Heart left ventricle (tissue), 16 donors: ENCODE measurements around the gene LAX1. TPM values are rescaled to one million over a fixed set of nuclear protein-coding genes. Genes with fewer than 3 reads are reported as not detected.
"Not testable (repeated sequence)": the region's sequence is repeated elsewhere in the genome, so short reads cannot be mapped to it uniquely, and the experiment has no call there.

Experiments used
- ATAC-seq, 4 donors: fragments of 200-7000 bp; cut with Tn5 transposase; one replicate each; pipeline ENCODE4 v1.9.1; 2020 to 2022; ENCODE audit warnings: moderate library complexity in 4 of 4, mild to moderate bottlenecking in 3 of 4, moderate number of reproducible peaks in 1 of 4
- DNase-seq, 5 donors: peaks; one replicate each; pipeline ENCODE4 v3.0.0-alpha.2; 2020
- H3K27ac ChIP-seq, 12 donors: fragments of 200-600 bp; sonication (generic) in 4 of 12; one replicate each; pipeline versions ENCODE4 v1.5.0 to v1.8.0; 2016 to 2022; ENCODE audit warnings: mild to moderate bottlenecking in 2 of 12
- H3K27me3 ChIP-seq, 9 donors: fragments of 200-600 bp; sonication (generic) in 2 of 9; one replicate each; pipeline versions ENCODE4 v1.5.1 to v1.8.0; 2016 to 2022; ENCODE audit warnings: mild to moderate bottlenecking in 3 of 9
- H3K36me3 ChIP-seq, 9 donors: fragments of 200-600 bp; sonication (generic) in 2 of 9; one replicate each; pipeline versions ENCODE4 v1.5.0 to v1.8.0; 2018 to 2022; ENCODE audit warnings: mild to moderate bottlenecking in 2 of 9
- H3K4me1 ChIP-seq, 12 donors: fragments of 200-600 bp; sonication (generic) in 4 of 12; one replicate each; pipeline versions ENCODE4 v1.5.0 to v1.8.0; 2016 to 2022; ENCODE audit warnings: mild to moderate bottlenecking in 3 of 12
- H3K4me3 ChIP-seq, 12 donors: fragments of 200-600 bp; sonication (generic) in 4 of 12; one replicate each; pipeline versions ENCODE4 v1.5.0 to v1.8.0; 2017 to 2022; ENCODE audit warnings: mild to moderate bottlenecking in 9 of 12, moderate library complexity in 4 of 12
- H3K9me3 ChIP-seq, 12 donors: fragments of 200-600 bp; sonication (generic) in 4 of 12; one replicate each; pipeline versions ENCODE4 v1.5.0 to v1.8.0; 2016 to 2022; ENCODE audit warnings: mild to moderate bottlenecking in 1 of 12
- POLR2A ChIP-seq, 2 donors: fragments of 450-650 bp; IDR thresholded peaks; one replicate each; pipeline ENCODE4 v1.6.1; 2017; ENCODE audit warnings: antibody characterized with exemption in 2 of 2, mild to moderate bottlenecking in 2 of 2, moderate library complexity in 2 of 2
- WGBS, 4 donors: extraction: QIAGEN DNeasy Blood & Tissue Kit in 2 of 4; methylation state at CpG; one replicate each; pipeline versions ENCODE4 v1.1.5 to v1.1.7; 2013 to 2018; 5-methylcytosine and 5-hydroxymethylcytosine counted together
- intact Hi-C, 10 donors: fragments of 100-400 bp; cut with DNase I; formaldehyde crosslinking; loops; one replicate each; pipeline versions ENCODE4 v1.11.1 to v1.14.2; 2022
- polyA plus RNA-seq, 2 donors: library from polyadenylated mRNA; stranded (reverse); fragments of 200-250 nt; gene quantifications; one replicate each; pipeline ENCODE4 v1.2.3, GENCODE V29; 2013
- total RNA-seq, 9 donors: library from RNA; depleted of rRNA in 2 of 9; stranded (reverse); fragments of >200 nt in 2 of 9; fragmentation: NEBNext Ultra II Directional in 3 of 9; extraction: Animal tissue kit (Norgen Biotek cat#: 25700) in 3 of 9; gene quantifications; one replicate each; pipeline versions ENCODE4 v1.1.0 to v1.2.4, GENCODE V29; 2016 to 2023
- TF ChIP-seq, protein P1 (sequence below), 12 donors: fragments of 200-600 bp; sonication (generic) in 4 of 12; IDR thresholded peaks; one replicate each; pipeline versions ENCODE4 v1.5.0 to v1.8.0; 2018 to 2022; ENCODE audit warnings: antibody characterized with exemption in 12 of 12, mild to moderate bottlenecking in 5 of 12
- donor health status: ischemic (EF 13 %, LVEDD 7.1; RV severe dilation, severe dysfunction).
- donor health status: healthy with polysubstance abuse.
- donor health status: DM: no; HTN: yes; CAD: no.
- donor health status: DM: no; HTN: no; CAD: no.
- donor health status: ischemic (EF 25% LVEDD 6.9; RV normal size, moderate dysfunction).
- donor health status: ischemic (EF 25% LVEDD 5.7; RV mildly dilated, moderate dysfunction).
- donor health status: healthy.
- donor health status: DM: yes; HTN: yes; CAD: no.
- donor health status: ischemic (EF 35%, LVEDD 5.7; RV mildly dilated, moderate dysfunction).
- donor health status: nonischemic (EF 11% LVEDD 7.7; RV severe dilation, severe dysfunction).
- donor health status: DM: yes; HTN: yes; CAD: no.
- donor health status: PGD.
- donor health status: ischemic (EF 29% LVEDD 5.4; RV normal size, mild dysfunction).
- donor health status: nonischemic (EF 23%, LVEDD 6.1; RV moderate dilation, normal function).

The LAX1 gene
- total and polyA plus RNA-seq, 11 donors: 0.04 to 1.7 (median 0.18) TPM; not detected in 3

DNA sequence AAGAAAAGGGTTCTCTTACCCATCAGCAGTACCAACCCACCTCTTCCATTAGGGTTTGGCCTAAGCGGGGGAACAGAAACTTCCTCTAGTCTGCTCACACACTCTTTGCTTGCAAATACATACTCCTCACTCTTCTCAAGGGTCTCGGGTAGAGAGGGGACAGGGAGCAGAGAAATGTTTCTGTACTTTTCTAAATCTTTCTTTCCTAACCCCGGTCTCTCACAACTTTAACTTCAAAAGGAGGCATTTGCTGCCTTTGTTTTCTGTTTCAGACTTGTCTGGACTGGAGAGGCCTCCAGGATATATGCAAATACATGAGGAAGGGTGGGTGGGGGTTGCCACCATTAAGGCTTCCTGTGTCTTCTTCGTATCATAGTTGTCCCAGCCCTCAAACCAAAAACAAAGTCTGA is 10.5 kb upstream of the LAX1 start:
- 83 to 89% (median 87%) methylated on average over 4 of the region's 4 CpGs for WGBS, 4 donors
- no peak overlapping the region for H3K27ac ChIP-seq
- no peaks in the 10 kb centered on the region for H3K36me3 ChIP-seq
- TF ChIP-seq, protein P1, sequence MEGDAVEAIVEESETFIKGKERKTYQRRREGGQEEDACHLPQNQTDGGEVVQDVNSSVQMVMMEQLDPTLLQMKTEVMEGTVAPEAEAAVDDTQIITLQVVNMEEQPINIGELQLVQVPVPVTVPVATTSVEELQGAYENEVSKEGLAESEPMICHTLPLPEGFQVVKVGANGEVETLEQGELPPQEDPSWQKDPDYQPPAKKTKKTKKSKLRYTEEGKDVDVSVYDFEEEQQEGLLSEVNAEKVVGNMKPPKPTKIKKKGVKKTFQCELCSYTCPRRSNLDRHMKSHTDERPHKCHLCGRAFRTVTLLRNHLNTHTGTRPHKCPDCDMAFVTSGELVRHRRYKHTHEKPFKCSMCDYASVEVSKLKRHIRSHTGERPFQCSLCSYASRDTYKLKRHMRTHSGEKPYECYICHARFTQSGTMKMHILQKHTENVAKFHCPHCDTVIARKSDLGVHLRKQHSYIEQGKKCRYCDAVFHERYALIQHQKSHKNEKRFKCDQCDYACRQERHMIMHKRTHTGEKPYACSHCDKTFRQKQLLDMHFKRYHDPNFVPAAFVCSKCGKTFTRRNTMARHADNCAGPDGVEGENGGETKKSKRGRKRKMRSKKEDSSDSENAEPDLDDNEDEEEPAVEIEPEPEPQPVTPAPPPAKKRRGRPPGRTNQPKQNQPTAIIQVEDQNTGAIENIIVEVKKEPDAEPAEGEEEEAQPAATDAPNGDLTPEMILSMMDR (IDR thresholded peaks at IDR 0.05): no peak
- TF ChIP-seq POLR2A (IDR thresholded peaks at IDR 0.05): no peak
- intact Hi-C loops: no loop called here
- H3K4me3 ChIP-seq: no peak overlapping the region
- no peaks in the 10 kb centered on the region for H3K9me3 ChIP-seq
- DNase-seq (no peak), ATAC-seq (no peak)
- H3K27me3 ChIP-seq: no peaks in the 10 kb centered on the region
- H3K4me1 ChIP-seq: peaks cover 0 to 7% (median 0%) of the 10 kb centered on the region in 12 donors

DNA sequence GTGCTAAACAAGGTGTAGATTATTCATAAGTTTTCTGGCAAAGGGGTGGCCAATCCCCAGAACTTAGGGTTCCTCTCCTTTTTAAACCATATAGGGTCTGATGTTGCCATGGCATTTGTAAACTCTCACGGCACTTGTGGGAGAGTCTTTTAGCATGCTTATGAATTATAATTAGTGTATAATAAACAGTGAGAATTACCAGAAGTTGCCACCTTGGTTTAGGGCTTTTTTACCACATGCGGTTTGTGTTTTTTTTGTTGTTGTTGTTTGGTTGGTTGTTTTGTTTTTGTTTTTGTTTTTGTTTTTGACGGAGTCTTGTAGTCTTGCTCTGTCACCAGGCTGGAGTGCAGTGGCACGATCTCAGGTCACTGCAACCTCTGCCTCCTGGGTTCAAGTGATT is 8.9 kb upstream of the LAX1 start:
- WGBS, 4 donors: 85 to 92% (median 91%) methylated on average over 4 of the region's 4 CpGs

DNA sequence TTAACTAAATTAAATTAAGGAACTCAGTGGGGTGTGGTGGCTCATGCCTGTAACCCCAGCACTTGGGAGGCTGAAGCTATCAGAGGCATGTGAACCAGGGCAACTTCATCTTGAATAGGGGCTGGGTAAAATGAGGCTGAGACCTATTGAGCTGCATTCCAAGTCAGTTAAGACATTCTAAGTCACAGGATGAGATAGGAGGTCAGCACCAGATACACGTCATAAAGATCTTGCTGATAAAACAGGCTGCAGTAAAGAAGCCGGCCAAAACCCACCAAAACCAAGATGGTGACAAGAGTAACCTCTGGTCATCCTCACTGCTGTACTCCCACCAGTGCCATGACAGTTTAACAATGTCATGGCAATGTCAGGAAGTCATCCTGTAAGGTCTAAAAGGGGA is 6.2 kb upstream of the LAX1 start:
- H3K36me3 ChIP-seq, DNase-seq, H3K9me3 ChIP-seq, H3K27ac ChIP-seq, ATAC-seq, H3K27me3 ChIP-seq, H3K4me1 ChIP-seq, H3K4me3 ChIP-seq, intact Hi-C loops: not testable (repeated sequence)
- 79 to 86% (median 83%) methylated on average over 2 of the region's 2 CpGs for WGBS, 4 donors

More for the DNA sequence above, 8.9 kb upstream of the LAX1 start:
- TF ChIP-seq POLR2A (IDR thresholded peaks at IDR 0.05): no peak
- TF ChIP-seq, protein P1 (IDR thresholded peaks at IDR 0.05): no peak
- Histone ChIP-seq H3K27me3 (no peaks in the 10 kb centered on the region), H3K27ac (no peak overlapping the region), H3K36me3 (no peaks in the 10 kb centered on the region), H3K4me1 (peaks cover 0 to 5% (median 0%) of the 10 kb centered on the region in 12 donors), H3K4me3 (no peak overlapping the region), H3K9me3 (no peaks in the 10 kb centered on the region)
- DNase-seq: no peak
- no peak for ATAC-seq
- intact Hi-C loops: no loop called here

DNA sequence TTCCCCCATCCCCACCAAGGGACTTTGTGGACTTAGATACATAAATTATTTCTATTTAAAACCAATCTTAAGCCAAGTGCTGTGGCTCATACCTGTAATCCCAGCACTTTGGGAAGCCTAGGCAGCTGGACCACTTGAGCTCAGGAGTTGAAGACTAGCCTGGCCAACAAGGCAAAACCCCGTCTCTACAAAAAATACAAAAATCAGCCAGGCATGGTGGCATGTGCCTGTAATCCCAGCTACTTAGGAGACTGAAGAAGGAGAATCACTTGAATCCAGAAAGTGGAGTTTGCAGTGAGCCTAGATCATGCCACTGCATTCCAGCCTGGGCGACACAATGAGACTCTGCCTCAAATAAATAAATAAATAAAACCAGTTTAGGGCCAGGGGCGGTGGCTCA is 4.5 kb upstream of the LAX1 start:
- no peaks in the 10 kb centered on the region for H3K27me3 ChIP-seq
- ATAC-seq (no peak), DNase-seq (no peak)
- intact Hi-C loops: no loop called here
- H3K4me1 ChIP-seq: peaks cover 0 to 5% (median 0%) of the 10 kb centered on the region in 12 donors
- TF ChIP-seq, protein P1 (IDR thresholded peaks at IDR 0.05): no peak
- TF ChIP-seq POLR2A (IDR thresholded peaks at IDR 0.05): no peak
- H3K27ac ChIP-seq: no peak overlapping the region
- H3K4me3 ChIP-seq: no peak overlapping the region
- 92 to 97% (median 95%) methylated on average over 3 of the region's 3 CpGs for WGBS, 4 donors
- H3K9me3 ChIP-seq: no peaks in the 10 kb centered on the region
- no peaks in the 10 kb centered on the region for H3K36me3 ChIP-seq

DNA sequence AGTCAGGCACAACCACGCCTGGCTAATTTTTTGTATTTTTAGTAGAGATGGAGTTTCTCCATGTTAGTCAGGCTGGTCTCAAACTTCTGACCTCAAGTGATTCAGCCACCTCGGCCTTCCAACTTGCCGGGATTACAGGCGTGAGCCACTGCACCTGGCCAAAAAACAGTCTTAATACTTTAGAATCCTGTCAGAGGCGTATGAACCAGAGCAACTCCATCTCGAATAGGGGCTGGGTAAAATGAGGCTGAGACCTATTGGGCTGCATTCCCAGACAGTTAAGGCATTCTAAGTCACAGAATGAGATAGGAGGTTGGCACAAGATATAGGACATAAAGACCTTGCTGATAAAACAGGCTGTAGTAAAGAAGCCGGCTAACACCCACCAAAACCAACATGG is 3.0 kb upstream of the LAX1 start:
- 79 to 89% (median 84%) methylated on average over 7 of the region's 7 CpGs for WGBS, 4 donors
- DNase-seq, H3K4me1 ChIP-seq, intact Hi-C loops, H3K9me3 ChIP-seq, H3K27ac ChIP-seq, ATAC-seq, H3K36me3 ChIP-seq, H3K27me3 ChIP-seq, H3K4me3 ChIP-seq: not testable (repeated sequence)
